Tibial nerve (tissue), 4 donors: ENCODE data around the gene NEURL4. TPM values are rescaled to one million over a fixed set of nuclear protein-coding genes. Genes with fewer than 3 reads are reported as not detected.
A peak's percentile ranks its signal among the peaks of the same experiment; 100 is the strongest.

Experiments used
- DNase-seq, 2 donors: peaks; one replicate each; pipeline ENCODE4 v3.0.0-alpha.2; 2019; ENCODE audit warnings: low spot score in 2 of 2
- H3K27ac ChIP-seq, 4 donors: fragments of 200-600 bp; sonication (generic) in 3 of 4; one replicate each; pipeline ENCODE4 v1.5.1; 2017 to 2019; ENCODE audit warnings: mild to moderate bottlenecking in 1 of 4
- H3K27me3 ChIP-seq, 2 donors: fragments of 200-600 bp; sonication (generic) in 1 of 2; one replicate each; pipeline versions ENCODE4 v1.5.1 to v1.6.0; 2017 to 2019
- H3K36me3 ChIP-seq, 3 donors: fragments of 200-600 bp; sonication (generic); one replicate each; pipeline ENCODE4 v1.5.1; 2018 to 2019
- H3K4me1 ChIP-seq, 4 donors: fragments of 200-600 bp; sonication (generic) in 3 of 4; one replicate each; pipeline ENCODE4 v1.5.1; 2017 to 2019
- H3K4me3 ChIP-seq, 4 donors: fragments of 200-600 bp; sonication (generic) in 3 of 4; one replicate each; pipeline ENCODE4 v1.5.1; 2017 to 2019; ENCODE audit warnings: mild to moderate bottlenecking in 1 of 4, moderate library complexity in 1 of 4
- H3K9me3 ChIP-seq, 4 donors: fragments of 200-600 bp; sonication (generic) in 3 of 4; one replicate each; pipeline ENCODE4 v1.5.1; 2017 to 2019
- CTCF ChIP-seq, 5 experiments: fragments of 200-600 bp in 3 of 5; fragments of 450-650 bp in 2 of 5; sonication (generic) in 3 of 5; IDR thresholded peaks; one replicate each; pipeline ENCODE4 v1.5.1; 2016 to 2019; ENCODE audit warnings: antibody characterized with exemption in 5 of 5, mild to moderate bottlenecking in 3 of 5, moderate library complexity in 2 of 5
- EP300 ChIP-seq, 2 donors: sonication (generic); formaldehyde crosslinking; IDR thresholded peaks; one replicate each; pipeline ENCODE4 v1.6.1; 2017; ENCODE audit warnings: antibody characterized with exemption in 2 of 2, mild to moderate bottlenecking in 1 of 2
- POLR2A ChIP-seq, 2 donors: fragments of 450-650 bp; IDR thresholded peaks; one replicate each; pipeline ENCODE4 v1.6.1; 2017; ENCODE audit warnings: antibody characterized with exemption in 2 of 2, mild to moderate bottlenecking in 2 of 2, moderate library complexity in 2 of 2
- WGBS, 2 donors: methylation state at CpG; one replicate each; pipeline ENCODE4 v1.1.5; 2018; 5-methylcytosine and 5-hydroxymethylcytosine counted together
- total RNA-seq, 4 donors: library from RNA; depleted of rRNA; stranded (reverse); fragments of >200 nt; gene quantifications; one replicate each; pipeline ENCODE4 v1.1.0, GENCODE V29; 2016

NEURL4 gene
- total RNA-seq, 4 donors from 2014 or later = 16.2 to 40.2 (median 27.5) TPM

- 61 to 65% methylated on average over 15 to 18 of the region's 19 CpGs for WGBS, 2 donors
- Histone ChIP-seq H3K9me3 (no peaks in the 10 kb centered on the region), H3K36me3 (no peaks in the 10 kb centered on the region), H3K4me1 (peaks cover 0 to 48% (median 22%) of the 10 kb centered on the region in 4 donors), H3K4me3 (no peak overlapping the region), H3K27me3 (no peaks in the 10 kb centered on the region), H3K27ac (peak overlapping the region in 1 of 4 donors; percentile 96)
- no peak for DNase-seq
- no peak for TF ChIP-seq POLR2A (IDR thresholded peaks at IDR 0.05)
- TF ChIP-seq EP300 (IDR thresholded peaks at IDR 0.05) = no peak
- no peak for TF ChIP-seq CTCF (IDR thresholded peaks at IDR 0.05)
Measured at GRCh38 chr17:7347630-7348477, 18.7 kb upstream of the NEURL4 start.

- Histone ChIP-seq H3K27me3 (no peaks in the 10 kb centered on the region), H3K36me3 (no peaks in the 10 kb centered on the region), H3K9me3 (no peaks in the 10 kb centered on the region), H3K4me1 (peaks cover 0 to 42% (median 18%) of the 10 kb centered on the region in 4 donors), H3K27ac (peak overlapping the region in 1 of 4 donors; percentile 41), H3K4me3 (no peak overlapping the region)
- 71 to 81% methylated on average over 10 to 12 of the region's 18 CpGs for WGBS, 2 donors
- DNase-seq = no peak
- TF ChIP-seq CTCF (IDR thresholded peaks at IDR 0.05) (no peak), EP300 (IDR thresholded peaks at IDR 0.05) (no peak), POLR2A (IDR thresholded peaks at IDR 0.05) (no peak)
Measured at GRCh38 chr17:7346761-7347614, 17.9 kb upstream of the NEURL4 start.

- H3K4me3 ChIP-seq = no peak overlapping the region
- no peak for DNase-seq
- 66 to 77% methylated on average over 11 to 15 of the region's 15 CpGs for WGBS, 2 donors
- peaks cover 0 to 3% of the 10 kb centered on the region in 2 donors for H3K27me3 ChIP-seq
- no peak overlapping the region for H3K27ac ChIP-seq
- TF ChIP-seq EP300 (IDR thresholded peaks at IDR 0.05) (no peak), POLR2A (IDR thresholded peaks at IDR 0.05) (no peak), CTCF (IDR thresholded peaks at IDR 0.05) (no peak)
- no peaks in the 10 kb centered on the region for H3K36me3 ChIP-seq
- peaks cover 0 to 18% (median 0%) of the 10 kb centered on the region in 4 donors for H3K4me1 ChIP-seq
- no peaks in the 10 kb centered on the region for H3K9me3 ChIP-seq
Measured at GRCh38 chr17:7343250-7343649, 14.1 kb upstream of the NEURL4 start.

GRCh38 chr17:7341842-7342241, 12.7 kb upstream of the NEURL4 start:
- H3K4me3 ChIP-seq = no peak overlapping the region
- WGBS, 2 donors = 88 to 92% methylated on average over 13 of the region's 13 CpGs
- peaks cover 0 to 13% of the 10 kb centered on the region in 2 donors for H3K27me3 ChIP-seq
- no peaks in the 10 kb centered on the region for H3K36me3 ChIP-seq
- no peak for TF ChIP-seq POLR2A (IDR thresholded peaks at IDR 0.05)
- no peak for TF ChIP-seq EP300 (IDR thresholded peaks at IDR 0.05)
- no peak for TF ChIP-seq CTCF (IDR thresholded peaks at IDR 0.05)
- no peak for DNase-seq
- peaks cover 0 to 10% (median 0%) of the 10 kb centered on the region in 4 donors for H3K4me1 ChIP-seq
- H3K9me3 ChIP-seq = no peaks in the 10 kb centered on the region
- no peak overlapping the region for H3K27ac ChIP-seq
